ENCODE results near the gene SETD1A. TPM values are rescaled to one million over a fixed set of nuclear protein-coding genes. Genes with fewer than 3 reads are reported as not detected.

Gene SETD1A
- total and polyA plus RNA-seq, 2 of the 8 experiments (the other 6 are each of a cell fraction or from before 2014, with no cell fraction given) = 4.8 to 29.0 TPM

GRCh38 chr16:30977502-30977901 lies 19.9 kb downstream of the SETD1A start:
- WGBS, 2 experiments (ENCODE audit: extremely low coverage in 1 of 2, insufficient coverage in 1 of 2, insufficient read length in 1 of 2, insufficient replicate concordance in 2 of 2, low coverage in 1 of 2, low lambda C conversion rate in 2 of 2, missing lambda C conversion rate in 1 of 2) = 78% methylated on average over 17 of the region's 17 CpGs; no CpG with 5 or more reads in 1 of the 2 experiments
- Histone ChIP-seq H3K36me3 (ENCODE audit: control insufficient read depth in 2 of 4, insufficient read depth in 4 of 4, low read length in 3 of 4) (peaks cover 16 to 45% (median 38%) of the 10 kb centered on the region in 4 experiments), H3K4me1 (replicated peaks in 1 of 4; ENCODE audit: control insufficient read depth in 3 of 4, insufficient read depth in 4 of 4, low read length in 3 of 4) (no peaks in the 10 kb centered on the region)

More at GRCh38 chr16:30977502-30977901, 19.9 kb downstream of the SETD1A start:
- no peaks in the 10 kb centered on the region for H3K79me2 ChIP-seq (ENCODE audit: control insufficient read depth in 1 of 2, insufficient read depth in 2 of 2, low read length in 2 of 2)
- no peak overlapping the region for H3K18ac ChIP-seq (ENCODE audit: extremely low read depth, low read length)
- no peak overlapping the region for H3K4ac ChIP-seq (replicated peaks; ENCODE audit: insufficient read length, low read depth, low read length)
- no peak overlapping the region for H3K4me3 ChIP-seq (ENCODE audit: extremely low read depth in 1 of 4, insufficient read depth in 2 of 4, low read depth in 3 of 4, low read length in 4 of 4)
- no peak overlapping the region for H3K9ac ChIP-seq (replicated peaks in 1 of 4; ENCODE audit: extremely low read depth in 1 of 4, low read depth in 3 of 4, low read length in 3 of 4)
- H3K4me2 ChIP-seq (ENCODE audit: insufficient read depth in 1 of 2, low read depth in 2 of 2, low read length in 2 of 2) = no peak overlapping the region
- H2BK12ac ChIP-seq (ENCODE audit: low read depth, low read length) = no peak overlapping the region
- ChIA-PET POLR2A (ENCODE audit: partially characterized antibody) (interaction anchor here (0.5 to 2.3 kb wide), 9 partner anchors 8 to 266 kb away, joined by 3 to 9 read pairs (median 3); partner anchors contain the start of genes HSD3B7 and SETD1A), CTCF (ENCODE audit: partially characterized antibody) (interaction anchor here (0.7 to 4.7 kb wide), 16 partner anchors 9 to 212 kb away, joined by 3 to 26 read pairs (median 5); no protein-coding TSS in a partner anchor)
- DNase-seq (ENCODE audit: low read depth in 1 of 2, low spot score in 2 of 2) (peak in 1 of 2 experiments; percentile 86), FAIRE-seq (peak; percentile 60)
- no peak overlapping the region for H4K91ac ChIP-seq (replicated peaks; ENCODE audit: insufficient read length, low read length)
- H3K23ac ChIP-seq (ENCODE audit: insufficient read length) = no peak overlapping the region
- no peak overlapping the region for H2BK5ac ChIP-seq (ENCODE audit: low read depth, low read length)
- H3K56ac ChIP-seq (replicated peaks; ENCODE audit: insufficient read length, low read depth, low read length) = no peak overlapping the region
- H3K14ac ChIP-seq (ENCODE audit: insufficient read length) = no peak overlapping the region
- no peak overlapping the region for H3K27ac ChIP-seq (ENCODE audit: low read depth, low read length)
- H2BK120ac ChIP-seq (replicated peaks; ENCODE audit: low read depth, low read length) = no peak overlapping the region
- H3K9me3 ChIP-seq (ENCODE audit: insufficient read depth in 2 of 2, low read depth in 1 of 2, low read length in 1 of 2) = no peaks in the 10 kb centered on the region
- H4K5ac ChIP-seq (ENCODE audit: insufficient read length, low read depth, low read length) = no peak overlapping the region
- H3K27me3 ChIP-seq (replicated peaks in 1 of 4; ENCODE audit: control insufficient read depth in 3 of 4, extremely low read depth in 1 of 4, insufficient read depth in 3 of 4, low read length in 3 of 4) = no peaks in the 10 kb centered on the region
- peaks cover 2% of the 10 kb centered on the region; the same call in 1 of the 2 replicates for H3K23me2 ChIP-seq (ENCODE audit: low read depth, low read length)
- TF ChIP-seq CTCF (IDR thresholded peaks at IDR 0.05; ENCODE audit: control extremely low read depth in 1 of 3, insufficient read depth in 1 of 3, low read depth in 1 of 3, low read length in 3 of 3) (peak; percentile 77 to 96 (median 89)), RAD21 (IDR thresholded peaks at IDR 0.05 in 1 of 2, conservative IDR thresholded peaks at IDR 0.05 in 1 of 2; ENCODE audit: low read depth in 2 of 2, low read length in 2 of 2) (peak; percentile 62 to 64), E2F6 (IDR thresholded peaks at IDR 0.05) (no peak)
- no peak overlapping the region for H2BK20ac ChIP-seq (ENCODE audit: low read length)
- H2BK15ac ChIP-seq (ENCODE audit: low read length) = no peak overlapping the region
- no peak overlapping the region for H4K8ac ChIP-seq (ENCODE audit: extremely low read depth, insufficient read depth, low read length)
- H3K79me1 ChIP-seq (ENCODE audit: low read depth, low read length) = no peaks in the 10 kb centered on the region; the same call in 1 of the 2 replicates
- no peak overlapping the region for H2AK5ac ChIP-seq (ENCODE audit: low read depth, low read length)
- no peak overlapping the region for H2AFZ ChIP-seq (ENCODE audit: low read length)
- peaks cover 1 to 19% of the 10 kb centered on the region in 2 experiments for H4K20me1 ChIP-seq (replicated peaks in 1 of 2; ENCODE audit: control insufficient read depth in 1 of 2, insufficient read depth in 2 of 2, low read length in 2 of 2)

Measured in H1 (cell line).